HUES48 (cell line): Measurements from ENCODE around the gene PACRG.

Experiments used
- H3K27ac ChIP-seq: one replicate; pipeline ENCODE4 v1.7.0; 2013; ENCODE audit warnings: low read depth, low read length, inconsistent platforms
- H3K27me3 ChIP-seq: 2 replicates; pipeline ENCODE4 v1.6.1; 2013; ENCODE audit warnings: mild to moderate bottlenecking, low read length; ENCODE audit not compliant: control insufficient read depth, insufficient read depth
- H3K36me3 ChIP-seq: 2 replicates; pipeline ENCODE4 v1.6.1; 2013; ENCODE audit warnings: low read length; ENCODE audit not compliant: control insufficient read depth, insufficient read depth
- H3K4me1 ChIP-seq: 2 replicates; pipeline ENCODE4 v1.6.1; 2013; ENCODE audit warnings: mild to moderate bottlenecking, low read length; ENCODE audit not compliant: control insufficient read depth, insufficient read depth
- H3K4me3 ChIP-seq: 2 replicates; pipeline ENCODE4 v1.5.1; 2013; ENCODE audit warnings: mild to moderate bottlenecking, low read depth, low read length
- H3K9ac ChIP-seq: 2 replicates; pipeline ENCODE4 v1.6.1; 2013; ENCODE audit warnings: mild to moderate bottlenecking, low read depth, low read length, moderate library complexity
- H3K9me3 ChIP-seq: 2 replicates; pipeline ENCODE4 v1.6.1; 2013; ENCODE audit warnings: low read length; ENCODE audit not compliant: control insufficient read depth, insufficient read depth

Gene PACRG

DNA sequence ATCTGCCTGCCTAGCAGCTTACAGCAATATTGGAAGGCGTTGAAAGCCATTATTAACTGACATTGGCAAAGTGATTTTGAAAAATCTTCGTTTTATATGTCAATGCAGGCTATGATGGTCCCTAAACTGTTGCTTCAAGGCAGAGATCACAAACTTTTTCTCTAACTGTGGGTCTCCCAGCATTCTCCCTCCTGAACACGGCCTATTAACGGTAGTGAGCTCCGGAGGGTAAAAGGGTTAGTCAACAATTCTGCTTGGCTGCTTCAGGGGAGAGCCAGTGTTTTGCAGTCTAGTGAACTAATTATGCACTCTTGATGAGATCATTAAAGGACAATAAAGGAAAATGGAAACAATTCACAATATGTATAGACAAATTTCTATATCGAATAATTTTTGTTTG lies 424.9 kb downstream of the PACRG start:
- Histone ChIP-seq H3K4me3 (no peak overlapping the region), H3K27ac (no peak overlapping the region), H3K36me3 (no peaks in the 10 kb centered on the region), H3K27me3 (no peaks in the 10 kb centered on the region), H3K4me1 (no peaks in the 10 kb centered on the region), H3K9ac (no peak overlapping the region), H3K9me3 (no peaks in the 10 kb centered on the region)

- Histone ChIP-seq H3K4me3 (no peak overlapping the region), H3K36me3 (no peaks in the 10 kb centered on the region), H3K9ac (no peak overlapping the region), H3K9me3 (no peaks in the 10 kb centered on the region), H3K4me1 (no peaks in the 10 kb centered on the region), H3K27ac (no peak overlapping the region), H3K27me3 (no peaks in the 10 kb centered on the region)
Observed at GRCh38 chr6:163159110-163159509, 431.3 kb downstream of the PACRG start.

DNA sequence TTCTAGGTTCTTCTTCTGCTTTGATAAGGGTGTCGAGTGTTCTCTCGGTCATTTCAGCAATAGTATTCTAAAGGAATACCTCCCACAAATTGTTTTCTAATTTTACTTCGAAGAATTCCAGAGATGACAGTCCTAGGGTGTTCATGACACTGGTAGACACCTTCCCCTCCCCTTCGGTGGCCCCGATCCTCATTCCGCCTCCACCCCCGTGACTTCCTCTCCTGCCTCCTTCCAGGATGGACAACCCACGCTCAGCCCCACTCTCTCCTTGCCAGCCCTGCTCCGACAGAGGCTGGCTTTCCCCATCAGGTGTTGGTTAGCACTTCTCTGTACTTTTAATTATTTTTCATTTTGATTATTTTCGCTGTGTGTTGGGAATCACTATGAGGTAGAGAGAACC lies 431.9 kb downstream of the PACRG start:
- no peak overlapping the region for H3K4me3 ChIP-seq
- H3K27ac ChIP-seq, result no peak overlapping the region
- no peaks in the 10 kb centered on the region for H3K27me3 ChIP-seq
- H3K4me1 ChIP-seq, result no peaks in the 10 kb centered on the region
- H3K9me3 ChIP-seq, result no peaks in the 10 kb centered on the region
- no peaks in the 10 kb centered on the region for H3K36me3 ChIP-seq
- H3K9ac ChIP-seq, result no peak overlapping the region

DNA sequence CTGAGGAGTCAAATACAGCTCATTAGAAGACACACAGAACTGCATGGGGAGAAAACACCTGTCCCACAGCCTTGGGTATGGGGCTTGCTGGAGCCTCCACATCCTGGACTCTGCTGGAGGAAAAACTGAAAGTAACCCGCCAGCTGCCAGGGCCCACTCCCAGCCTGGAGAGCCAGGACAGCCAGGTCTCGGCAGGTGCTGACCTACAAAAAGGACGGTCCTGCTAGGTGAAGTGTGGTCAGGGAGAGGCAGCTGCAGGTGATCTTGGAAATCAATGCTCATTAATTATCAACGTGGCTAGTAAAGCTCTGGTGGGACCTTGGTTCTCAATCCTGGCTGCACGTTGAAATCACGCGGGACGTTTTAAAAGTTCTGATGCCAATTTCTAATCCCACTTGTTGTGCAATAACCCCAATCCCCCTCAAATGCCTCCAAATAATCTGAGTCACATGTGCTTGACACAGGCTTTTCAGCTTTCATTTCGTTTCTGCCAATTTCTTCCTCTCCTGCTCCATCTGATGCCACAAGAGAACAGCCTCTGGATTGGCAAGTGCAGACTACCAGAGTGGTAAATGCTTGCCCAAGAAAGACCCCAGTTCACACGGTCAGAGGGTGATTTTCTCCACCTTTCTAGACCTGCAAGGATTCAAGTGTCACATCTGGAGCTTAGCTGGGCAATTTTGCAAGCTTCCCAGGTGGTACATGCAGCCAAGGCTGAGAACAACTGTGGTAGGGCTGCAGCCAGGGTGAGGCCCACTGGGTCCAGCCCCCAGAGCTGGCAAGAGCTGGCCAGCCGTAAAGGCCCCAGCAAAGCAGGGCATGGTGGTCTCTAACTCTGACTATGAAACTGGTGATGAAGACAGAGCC lies 434.5 kb downstream of the PACRG start:
- H3K4me3 ChIP-seq, result no peak overlapping the region
- H3K4me1 ChIP-seq, result no peaks in the 10 kb centered on the region
- H3K9ac ChIP-seq, result no peak overlapping the region
- no peaks in the 10 kb centered on the region for H3K27me3 ChIP-seq
- no peaks in the 10 kb centered on the region for H3K9me3 ChIP-seq
- no peaks in the 10 kb centered on the region for H3K36me3 ChIP-seq
- no peak overlapping the region for H3K27ac ChIP-seq

- H3K9ac ChIP-seq, result no peak overlapping the region
- no peak overlapping the region for H3K4me3 ChIP-seq
- no peak overlapping the region for H3K27ac ChIP-seq
- H3K4me1 ChIP-seq, result no peaks in the 10 kb centered on the region
- H3K36me3 ChIP-seq, result no peaks in the 10 kb centered on the region
- H3K27me3 ChIP-seq, result no peaks in the 10 kb centered on the region
- no peaks in the 10 kb centered on the region for H3K9me3 ChIP-seq
Observed at GRCh38 chr6:163162874-163163213, 435.1 kb downstream of the PACRG start.

DNA sequence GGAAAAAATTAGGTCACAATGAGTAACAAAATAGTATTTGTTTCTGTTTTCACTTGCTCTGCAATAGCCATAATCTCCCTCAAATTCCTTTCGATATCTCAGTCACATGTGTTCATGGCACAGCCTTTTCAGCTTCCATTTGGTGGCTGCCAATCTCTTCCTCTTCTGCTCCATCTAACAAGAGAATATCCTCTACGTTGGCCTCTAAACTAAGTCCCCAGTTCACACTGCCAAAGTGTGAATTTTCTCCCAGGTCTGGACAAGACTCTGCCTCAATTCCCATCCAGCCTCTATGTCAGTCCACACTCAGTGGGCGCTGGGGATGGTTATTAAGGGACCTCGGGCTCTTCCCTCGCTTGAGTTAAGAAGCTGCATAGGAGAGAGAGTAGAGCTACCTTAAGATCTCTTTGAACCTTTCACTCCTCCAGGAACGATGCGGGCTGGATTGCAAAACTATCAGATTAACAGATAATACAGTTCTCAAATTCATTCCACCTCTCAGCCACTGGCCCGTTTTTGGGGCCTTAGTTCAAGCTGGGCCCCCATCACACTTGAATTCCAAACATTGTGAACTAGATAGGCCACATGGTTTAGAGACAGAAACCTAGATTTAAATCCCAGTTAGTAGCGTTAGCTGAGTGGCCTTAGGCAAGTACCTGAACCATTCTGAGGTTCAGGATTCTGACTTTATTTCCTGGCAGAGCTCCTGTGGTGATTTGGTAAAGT lies 436.6 kb downstream of the PACRG start:
- no peak overlapping the region for H3K27ac ChIP-seq

GRCh38 chr6:163165155-163165910 lies 437.6 kb downstream of the PACRG start:
- no peak overlapping the region for H3K4me3 ChIP-seq
- no peaks in the 10 kb centered on the region for H3K36me3 ChIP-seq
- H3K4me1 ChIP-seq, result no peaks in the 10 kb centered on the region
- H3K9me3 ChIP-seq, result 0 out of 2 replicates have a peak, but pooled peaks cover under 1% of the 10 kb centered on the region
- no peak overlapping the region for H3K27ac ChIP-seq
- no peak overlapping the region for H3K9ac ChIP-seq
- no peaks in the 10 kb centered on the region for H3K27me3 ChIP-seq

More for the DNA sequence above, 436.6 kb downstream of the PACRG start:
- Histone ChIP-seq H3K27me3 (no peaks in the 10 kb centered on the region), H3K9ac (no peak overlapping the region), H3K36me3 (no peaks in the 10 kb centered on the region), H3K4me1 (no peaks in the 10 kb centered on the region), H3K4me3 (no peak overlapping the region), H3K9me3 (no peaks in the 10 kb centered on the region)

DNA sequence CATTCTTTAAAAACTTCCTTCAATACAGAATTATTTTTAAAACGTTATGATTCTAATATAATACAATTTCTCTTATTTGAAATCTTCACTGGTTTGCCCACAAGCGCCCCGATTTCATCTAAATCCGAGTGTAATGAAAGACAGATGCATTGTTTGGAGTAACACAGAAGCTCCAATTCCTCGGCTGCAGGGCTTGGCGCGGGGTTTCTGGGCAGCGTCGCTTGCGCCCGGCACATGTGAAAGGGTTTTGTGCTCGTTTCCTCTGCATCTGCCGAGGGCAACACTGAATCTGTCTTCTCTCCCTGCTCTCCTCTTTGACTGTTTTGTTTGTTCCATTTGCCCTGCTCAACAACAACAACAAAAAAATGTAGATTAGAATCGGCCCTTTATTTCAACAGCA lies 438.1 kb downstream of the PACRG start:
- 0 out of 2 replicates have a peak, but pooled peaks cover 2% of the 10 kb centered on the region for H3K9me3 ChIP-seq
- H3K4me3 ChIP-seq, result no peak overlapping the region
- H3K27ac ChIP-seq, result no peak overlapping the region
- H3K27me3 ChIP-seq, result no peaks in the 10 kb centered on the region
- no peak overlapping the region for H3K9ac ChIP-seq
- H3K36me3 ChIP-seq, result no peaks in the 10 kb centered on the region
- H3K4me1 ChIP-seq, result no peaks in the 10 kb centered on the region

GRCh38 chr6:163166507-163166906 lies 438.7 kb downstream of the PACRG start:
- no peak overlapping the region for H3K27ac ChIP-seq

DNA sequence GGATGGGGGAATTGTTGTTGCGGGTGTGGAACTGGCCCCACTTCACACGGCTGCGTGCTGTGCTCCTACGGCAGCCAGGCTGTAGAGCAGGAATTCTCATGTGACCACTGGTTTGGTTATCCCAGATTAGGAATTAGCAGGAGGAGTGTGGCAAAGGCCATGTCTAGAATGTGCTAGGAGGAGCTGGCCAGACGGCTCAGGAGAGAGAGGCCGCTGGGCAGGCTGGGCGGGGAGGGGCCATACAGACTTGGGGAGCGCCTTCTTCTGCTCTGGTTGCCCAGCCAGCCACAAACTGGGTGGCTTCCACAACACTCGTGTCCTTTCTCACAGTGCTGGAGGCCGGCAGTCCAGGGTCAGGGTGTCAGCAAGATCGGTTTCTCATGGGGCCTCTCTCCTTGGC lies 441.7 kb downstream of the PACRG start:
- Histone ChIP-seq H3K36me3 (no peaks in the 10 kb centered on the region), H3K27me3 (no peaks in the 10 kb centered on the region), H3K9ac (no peak overlapping the region), H3K9me3 (0 out of 2 replicates have a peak, but pooled peaks cover 2% of the 10 kb centered on the region), H3K27ac (no peak overlapping the region), H3K4me1 (no peaks in the 10 kb centered on the region), H3K4me3 (no peak overlapping the region)

More at GRCh38 chr6:163166507-163166906, 438.7 kb downstream of the PACRG start:
- no peaks in the 10 kb centered on the region for H3K36me3 ChIP-seq
- H3K9ac ChIP-seq, result no peak overlapping the region
- H3K4me3 ChIP-seq, result no peak overlapping the region
- H3K27me3 ChIP-seq, result no peaks in the 10 kb centered on the region
- H3K9me3 ChIP-seq, result 0 out of 2 replicates have a peak, but pooled peaks cover 2% of the 10 kb centered on the region
- H3K4me1 ChIP-seq, result no peaks in the 10 kb centered on the region
